Activated T-cell treated with anti-CD3 and anti-CD28 coated beads, Interleukin-2, amount 50 U/mL, for 72 hours (primary cell): ENCODE results near the gene MSMO1. TPM values are rescaled to one million over a fixed set of nuclear protein-coding genes. Genes with fewer than 3 reads are reported as not detected.

ENCODE experiments used
- total RNA-seq, 2 donors: library from RNA; stranded (reverse); gene quantifications; one replicate each; pipeline ENCODE4 v1.2.3, GENCODE V29; 2022

MSMO1 gene
- total RNA-seq, 2 donors from 2014 or later, result 21.0 to 23.7 TPM

Other genes starting within 250 kb of the MSMO1 start
- gene TMEM192, start 214.8 kb upstream of the MSMO1 start, total RNA-seq, result 10 to 100 TPM; 10.2 to 14.4 TPM
- 10 to 100 TPM; 39.3 to 41.5 TPM for gene KLHL2, start 120.1 kb upstream of the MSMO1 start, total RNA-seq
- not detected for gene CPE, start 51.3 kb downstream of the MSMO1 start, total RNA-seq